Neuronal stem cell (in vitro differentiated cells): ENCODE measurements around the gene ROCK2.

ENCODE experiments used
- DNase-seq: peaks from one replicate; pipeline ENCODE4 v3.0.0-alpha.2; 2013; ENCODE audit warnings: low spot score
- H2AFZ ChIP-seq: one replicate; pipeline ENCODE4 v1.6.1; 2013; ENCODE audit warnings: mild to moderate bottlenecking, low read length, inconsistent platforms
- H2AK5ac ChIP-seq: 2 replicates; pipeline ENCODE4 v1.6.1; 2013; ENCODE audit warnings: low read depth, mild to moderate bottlenecking, inconsistent platforms, low read length, moderate library complexity, mixed read lengths
- H2BK120ac ChIP-seq: 2 replicates; pipeline ENCODE4 v1.6.1; 2013; ENCODE audit warnings: low read depth, mild to moderate bottlenecking, inconsistent platforms, low read length, moderate library complexity, mixed read lengths
- H2BK12ac ChIP-seq: one replicate; pipeline ENCODE4 v1.6.1; 2013; ENCODE audit warnings: low read length, inconsistent platforms
- H2BK15ac ChIP-seq: 2 replicates; pipeline ENCODE4 v1.6.1; 2013; ENCODE audit warnings: mild to moderate bottlenecking, low read length, inconsistent platforms, mixed read lengths
- H2BK5ac ChIP-seq: one replicate; pipeline ENCODE4 v1.6.1; 2013; ENCODE audit warnings: inconsistent platforms, mild to moderate bottlenecking, low read length, moderate library complexity
- H3K14ac ChIP-seq: one replicate; pipeline ENCODE4 v1.6.1; 2013; ENCODE audit warnings: low read length, inconsistent platforms
- H3K18ac ChIP-seq: 2 replicates; pipeline ENCODE4 v1.6.1; 2013; ENCODE audit warnings: low read length, inconsistent platforms
- H3K23ac ChIP-seq: 2 replicates; pipeline ENCODE4 v1.6.1; 2013; ENCODE audit warnings: low read depth, mild to moderate bottlenecking, mixed read lengths, low read length, inconsistent platforms; ENCODE audit not compliant: poor library complexity
- H3K27ac ChIP-seq: replicated peaks from 3 replicates; pipeline ENCODE4 v1.5.1; 2013; ENCODE audit warnings: low read length, inconsistent platforms
- H3K27me3 ChIP-seq, 3 experiments: 2 replicates each; pipeline ENCODE4 v1.6.1; 2013; ENCODE audit warnings: low read length in 3 of 3, mild to moderate bottlenecking in 2 of 3, inconsistent platforms in 1 of 3, low read depth in 1 of 3, mixed read lengths in 1 of 3, moderate library complexity in 1 of 3; ENCODE audit not compliant: control insufficient read depth in 3 of 3, insufficient read depth in 3 of 3
- H3K36me3 ChIP-seq, 2 donors: replicated peaks in 1 of 2; 2 replicates each; pipeline ENCODE4 v1.6.1; 2013; ENCODE audit warnings: low read length in 2 of 2; ENCODE audit not compliant: control insufficient read depth in 2 of 2, insufficient read depth in 2 of 2
- H3K4ac ChIP-seq: 2 replicates; pipeline ENCODE4 v1.6.1; 2013; ENCODE audit warnings: inconsistent platforms, mild to moderate bottlenecking, low read length, moderate library complexity
- H3K4me1 ChIP-seq, 2 donors: 1 replicate in 1 of 2; 2 replicates in 1 of 2; pipeline ENCODE4 v1.6.1; 2013; ENCODE audit warnings: low read length in 2 of 2, low read depth in 1 of 2; ENCODE audit not compliant: control insufficient read depth in 2 of 2, insufficient read depth in 1 of 2
- H3K4me2 ChIP-seq: one replicate; pipeline ENCODE4 v1.6.1; 2013; ENCODE audit warnings: mild to moderate bottlenecking, low read length, inconsistent platforms; ENCODE audit not compliant: insufficient read depth, poor library complexity, severe bottlenecking
- H3K4me3 ChIP-seq, 2 donors: 2 replicates each; pipeline ENCODE4 v1.5.1; 2013; ENCODE audit warnings: low read length in 2 of 2, mild to moderate bottlenecking in 2 of 2, inconsistent platforms in 1 of 2, moderate library complexity in 1 of 2
- H3K79me1 ChIP-seq: one replicate; pipeline ENCODE4 v1.6.1; 2013; ENCODE audit warnings: low read depth, mild to moderate bottlenecking, inconsistent platforms, low read length, moderate library complexity
- H3K9ac ChIP-seq: one replicate; pipeline ENCODE4 v1.6.1; 2013; ENCODE audit warnings: mild to moderate bottlenecking, low read depth, low read length, inconsistent platforms; ENCODE audit not compliant: poor library complexity
- H3K9me3 ChIP-seq, 2 donors: replicated peaks in 1 of 2; 2 replicates each; pipeline versions ENCODE3 to v1.6.1; 2013; ENCODE audit warnings: low read length in 2 of 2, mild to moderate bottlenecking in 2 of 2, inconsistent platforms in 1 of 2, low read depth in 1 of 2, mixed read lengths in 1 of 2, moderate library complexity in 1 of 2; ENCODE audit not compliant: control insufficient read depth in 2 of 2, insufficient read depth in 1 of 2
- H4K8ac ChIP-seq: one replicate; pipeline ENCODE4 v1.6.1; 2013; ENCODE audit warnings: low read depth, mild to moderate bottlenecking, inconsistent platforms, low read length, moderate library complexity
- H4K91ac ChIP-seq: one replicate; pipeline ENCODE4 v1.6.1; 2013; ENCODE audit warnings: low read length, low read depth, mild to moderate bottlenecking, inconsistent platforms; ENCODE audit not compliant: poor library complexity
- WGBS, 2 donors: extraction: QIAGEN DNeasy Blood & Tissue Kit; methylation state at CpG; one replicate each; pipeline ENCODE4 v1.1.7; 2013; ENCODE audit warnings: missing lambda C conversion rate in 2 of 2, mixed read lengths in 1 of 2; ENCODE audit not compliant: insufficient read length in 2 of 2, insufficient replicate concordance in 1 of 2; ENCODE audit errors: extremely low coverage in 2 of 2; 5-methylcytosine and 5-hydroxymethylcytosine counted together

Gene ROCK2

GRCh38 chr2:11288431-11288830 lies 56.0 kb downstream of the ROCK2 start:
- no peak overlapping the region for H2AK5ac ChIP-seq
- H3K4me2 ChIP-seq, result no peak overlapping the region
- H4K91ac ChIP-seq, result no peak overlapping the region
- H3K27me3 ChIP-seq, result no peaks in the 10 kb centered on the region
- H2AFZ ChIP-seq, result no peak overlapping the region
- H3K18ac ChIP-seq, result no peak overlapping the region
- H3K14ac ChIP-seq, result no peak overlapping the region
- no peak overlapping the region for H3K4me3 ChIP-seq
- no peak overlapping the region for H3K23ac ChIP-seq
- H3K36me3 ChIP-seq, result peaks cover 7 to 39% of the 10 kb centered on the region in 2 donors
- H3K9ac ChIP-seq, result no peak overlapping the region
- H3K27ac ChIP-seq, result no peak overlapping the region
- WGBS, 2 donors, result no CpG with 5 or more reads among the region's 3 CpGs
- H2BK120ac ChIP-seq, result no peak overlapping the region
- no peak overlapping the region for H2BK15ac ChIP-seq
- no peak overlapping the region for H2BK12ac ChIP-seq
- peaks cover 0 to 1% of the 10 kb centered on the region in 2 donors for H3K4me1 ChIP-seq
- H3K79me1 ChIP-seq, result no peaks in the 10 kb centered on the region
- no peak for DNase-seq
- no peak overlapping the region for H4K8ac ChIP-seq
- H2BK5ac ChIP-seq, result no peak overlapping the region
- peaks cover 7 to 34% of the 10 kb centered on the region in 2 donors for H3K9me3 ChIP-seq
- no peak overlapping the region for H3K4ac ChIP-seq

- H3K27ac ChIP-seq, result no peak overlapping the region
- no peak overlapping the region for H3K4me3 ChIP-seq
- H3K4ac ChIP-seq, result no peak overlapping the region
- no peak for DNase-seq
- H3K14ac ChIP-seq, result no peak overlapping the region
- no peaks in the 10 kb centered on the region for H3K79me1 ChIP-seq
- no peak overlapping the region for H3K23ac ChIP-seq
- no peaks in the 10 kb centered on the region for H3K4me1 ChIP-seq
- no peak overlapping the region for H2BK5ac ChIP-seq
- H2BK12ac ChIP-seq, result no peak overlapping the region
- no peak overlapping the region for H2BK15ac ChIP-seq
- H3K18ac ChIP-seq, result no peak overlapping the region
- H2AK5ac ChIP-seq, result no peak overlapping the region
- no CpG with 5 or more reads among the region's 1 CpG for WGBS, 2 donors
- peaks cover 7 to 30% of the 10 kb centered on the region in 2 donors for H3K9me3 ChIP-seq
- no peak overlapping the region for H4K91ac ChIP-seq
- H3K4me2 ChIP-seq, result no peak overlapping the region
- no peak overlapping the region for H2AFZ ChIP-seq
- no peak overlapping the region for H4K8ac ChIP-seq
- no peaks in the 10 kb centered on the region for H3K27me3 ChIP-seq
- no peak overlapping the region for H2BK120ac ChIP-seq
- peaks cover 7 to 51% of the 10 kb centered on the region in 2 donors for H3K36me3 ChIP-seq
- no peak overlapping the region for H3K9ac ChIP-seq
Observed at GRCh38 chr2:11286749-11287148, 57.7 kb downstream of the ROCK2 start.

- peaks cover 7 to 30% of the 10 kb centered on the region in 2 donors for H3K9me3 ChIP-seq
- DNase-seq, result no peak
- no peak overlapping the region for H3K9ac ChIP-seq
- H2AFZ ChIP-seq, result no peak overlapping the region
- no peak overlapping the region for H3K23ac ChIP-seq
- H3K27me3 ChIP-seq, result no peaks in the 10 kb centered on the region
- no peak overlapping the region for H2AK5ac ChIP-seq
- no peak overlapping the region for H3K4me2 ChIP-seq
- no peaks in the 10 kb centered on the region for H3K79me1 ChIP-seq
- H2BK12ac ChIP-seq, result no peak overlapping the region
- peaks cover 7 to 56% of the 10 kb centered on the region in 2 donors for H3K36me3 ChIP-seq
- no peak overlapping the region for H3K4ac ChIP-seq
- no peak overlapping the region for H2BK120ac ChIP-seq
- no peak overlapping the region for H4K8ac ChIP-seq
- H3K14ac ChIP-seq, result no peak overlapping the region
- H3K27ac ChIP-seq, result no peak overlapping the region
- H3K4me3 ChIP-seq, result no peak overlapping the region
- H2BK15ac ChIP-seq, result no peak overlapping the region
- H2BK5ac ChIP-seq, result no peak overlapping the region
- H3K4me1 ChIP-seq, result no peaks in the 10 kb centered on the region
- H4K91ac ChIP-seq, result no peak overlapping the region
- H3K18ac ChIP-seq, result no peak overlapping the region
Observed at GRCh38 chr2:11286323-11286722, 58.1 kb downstream of the ROCK2 start.

- Histone ChIP-seq H3K27me3 (no peaks in the 10 kb centered on the region), H3K14ac (no peak overlapping the region), H3K36me3 (peaks cover 7 to 64% of the 10 kb centered on the region in 2 donors), H2BK12ac (no peak overlapping the region), H2BK15ac (no peak overlapping the region), H2AK5ac (no peak overlapping the region), H4K91ac (no peak overlapping the region), H3K4me1 (no peaks in the 10 kb centered on the region), H3K4ac (no peak overlapping the region), H3K18ac (no peak overlapping the region), H3K4me3 (no peak overlapping the region), H3K4me2 (no peak overlapping the region), H3K27ac (no peak overlapping the region), H2BK5ac (no peak overlapping the region), H3K9ac (no peak overlapping the region), H2BK120ac (no peak overlapping the region), H3K23ac (no peak overlapping the region), H4K8ac (no peak overlapping the region), H3K9me3 (peaks cover 7 to 33% of the 10 kb centered on the region in 2 donors), H2AFZ (no peak overlapping the region), H3K79me1 (no peaks in the 10 kb centered on the region)
- no peak for DNase-seq
- no CpG with 5 or more reads among the region's 2 CpGs for WGBS, 2 donors
Observed at GRCh38 chr2:11285499-11285898, 58.9 kb downstream of the ROCK2 start.
